Mesothelial cell of epicardium (in vitro differentiated cells): ENCODE results near the gene KCNK15. TPM values are rescaled to one million over a fixed set of nuclear protein-coding genes. Genes with fewer than 3 reads are reported as not detected.

Source experiments
- DNase-seq, 2 experiments: peaks; one replicate each; pipeline ENCODE4 v3.0.0; 2021; ENCODE audit warnings: low spot score in 2 of 2; ENCODE audit not compliant: unreplicated experiment in 2 of 2
- H3K27ac Mint-ChIP-seq: 2 replicates; pipeline ENCODE4 v1.8.0; 2021; ENCODE audit warnings: mixed read lengths
- H3K27me3 Mint-ChIP-seq: 2 replicates; pipeline ENCODE4 v1.8.0; 2021; ENCODE audit warnings: low read depth, mixed read lengths
- H3K36me3 Mint-ChIP-seq: 2 replicates; pipeline ENCODE4 v1.8.0; 2021; ENCODE audit warnings: mixed read lengths
- H3K4me1 Mint-ChIP-seq: 2 replicates; pipeline ENCODE4 v1.8.0; 2021; ENCODE audit warnings: mixed read lengths
- H3K4me3 Mint-ChIP-seq: 2 replicates; pipeline ENCODE4 v1.8.0; 2021; ENCODE audit warnings: mild to moderate bottlenecking, moderate library complexity, mixed read lengths
- H3K9me3 Mint-ChIP-seq: 2 replicates; pipeline ENCODE4 v1.8.0; 2021; ENCODE audit warnings: mixed read lengths
- CTCF ChIP-seq: fragments of 200-600 bp; sonication (generic); IDR thresholded peaks from one replicate; pipeline ENCODE4 v1.5.0; 2021; ENCODE audit warnings: antibody characterized with exemption; ENCODE audit not compliant: unreplicated experiment
- total RNA-seq: library from RNA; stranded (reverse); gene quantifications from 3 replicates; pipeline ENCODE4 v1.2.1, GENCODE V29; 2021

Gene KCNK15
- total RNA-seq, 1 donor from 2014 or later, result 0.27 TPM

GRCh38 chr20:44725837-44726236, 19.8 kb upstream of the KCNK15 start:
- no peak for DNase-seq
- Mint-ChIP-seq H3K9me3 (peaks cover 3% of the 10 kb centered on the region), H3K4me3 (no peak overlapping the region), H3K36me3 (no peaks in the 10 kb centered on the region), H3K27ac (no peak overlapping the region), H3K27me3 (no peaks in the 10 kb centered on the region), H3K4me1 (peaks cover 5% of the 10 kb centered on the region)
- TF ChIP-seq CTCF, result no peak

- Mint-ChIP-seq H3K36me3 (no peaks in the 10 kb centered on the region), H3K4me1 (peaks cover 5% of the 10 kb centered on the region), H3K4me3 (no peak overlapping the region), H3K9me3 (peaks cover 3% of the 10 kb centered on the region), H3K27me3 (no peaks in the 10 kb centered on the region), H3K27ac (no peak overlapping the region)
- no peak for TF ChIP-seq CTCF
- no peak for DNase-seq
Measured at GRCh38 chr20:44727039-44727438, 18.6 kb upstream of the KCNK15 start.

GRCh38 chr20:44727651-44728050, 18.0 kb upstream of the KCNK15 start:
- Mint-ChIP-seq H3K27me3 (no peaks in the 10 kb centered on the region), H3K9me3 (peaks cover 3% of the 10 kb centered on the region), H3K27ac (no peak overlapping the region), H3K4me3 (no peak overlapping the region), H3K4me1 (peaks cover 5% of the 10 kb centered on the region), H3K36me3 (no peaks in the 10 kb centered on the region)
- TF ChIP-seq CTCF, result no peak
- no peak for DNase-seq

- TF ChIP-seq CTCF, result no peak
- H3K9me3 Mint-ChIP-seq, result peaks cover 3% of the 10 kb centered on the region
- H3K4me1 Mint-ChIP-seq, result peaks cover 5% of the 10 kb centered on the region
- no peak overlapping the region for H3K27ac Mint-ChIP-seq
- no peaks in the 10 kb centered on the region for H3K27me3 Mint-ChIP-seq
- no peak overlapping the region for H3K4me3 Mint-ChIP-seq
- no peak for DNase-seq
- H3K36me3 Mint-ChIP-seq, result no peaks in the 10 kb centered on the region
Measured at GRCh38 chr20:44728801-44729443, 16.7 kb upstream of the KCNK15 start.

GRCh38 chr20:44730441-44730840, 15.2 kb upstream of the KCNK15 start:
- H3K27ac Mint-ChIP-seq, result no peak overlapping the region

More at GRCh38 chr20:44730441-44730840, 15.2 kb upstream of the KCNK15 start:
- Mint-ChIP-seq H3K4me1 (peaks cover 7% of the 10 kb centered on the region), H3K9me3 (peaks cover 3% of the 10 kb centered on the region), H3K4me3 (no peak overlapping the region), H3K27me3 (no peaks in the 10 kb centered on the region), H3K36me3 (no peaks in the 10 kb centered on the region)
- no peak for DNase-seq
- TF ChIP-seq CTCF, result no peak
